GM23338 (cell line): ENCODE data around the gene MINPP1. TPM values are rescaled to one million over a fixed set of nuclear protein-coding genes. Genes with fewer than 3 reads are reported as not detected.
"Not testable (repeated sequence)": the region's sequence is repeated elsewhere in the genome, so short reads cannot be mapped to it uniquely, and the experiment has no call there.

ENCODE experiments used
- ATAC-seq: fragments of 200-7000 bp; cut with Tn5 transposase; 3 replicates; pipeline ENCODE4 v1.9.1; 2020
- DNase-seq: peaks from one replicate; pipeline ENCODE4 v3.0.0-alpha.2; 2015; ENCODE audit warnings: low spot score
- H2AFZ ChIP-seq: fragments of 200-600 bp; sonication (generic); 2 replicates; pipeline ENCODE4 v1.8.0; 2016; ENCODE audit warnings: antibody characterized with exemption, mild to moderate bottlenecking, moderate library complexity
- H3F3A ChIP-seq: fragments of 200-600 bp; sonication (generic); replicated peaks from 2 replicates; pipeline ENCODE4 v1.8.0; 2017; ENCODE audit warnings: antibody characterized with exemption, mixed run types, low read depth
- H3K27ac ChIP-seq: fragments of 200-600 bp; sonication (generic); 2 replicates; pipeline ENCODE4 v1.6.1; 2016; ENCODE audit warnings: low read depth
- H3K27me3 ChIP-seq: fragments of 200-600 bp; sonication (generic); 2 replicates; pipeline ENCODE4 v1.8.0; 2016; ENCODE audit warnings: mild to moderate bottlenecking, mixed run types, moderate library complexity; ENCODE audit not compliant: insufficient read depth
- H3K36me3 ChIP-seq: fragments of 200-600 bp; sonication (generic); 2 replicates; pipeline ENCODE4 v1.8.0; 2016; ENCODE audit warnings: mild to moderate bottlenecking; ENCODE audit not compliant: insufficient read depth
- H3K4me1 ChIP-seq: fragments of 200-600 bp; sonication (generic); 2 replicates; pipeline ENCODE4 v1.8.0; 2016; ENCODE audit warnings: mild to moderate bottlenecking, moderate library complexity; ENCODE audit not compliant: insufficient read depth
- H3K4me2 ChIP-seq: fragments of 200-600 bp; sonication (generic); 2 replicates; pipeline ENCODE4 v1.7.1; 2017; ENCODE audit warnings: mixed run types
- H3K4me3 ChIP-seq: fragments of 200-600 bp; sonication (generic); 2 replicates; pipeline ENCODE4 v1.6.1; 2016; ENCODE audit warnings: mixed run types
- H3K79me2 ChIP-seq: fragments of 200-600 bp; sonication (generic); replicated peaks from 2 replicates; pipeline ENCODE4 v1.8.0; 2017; ENCODE audit warnings: mild to moderate bottlenecking; ENCODE audit not compliant: insufficient read depth
- H3K9me2 ChIP-seq: fragments of 200-600 bp; sonication (generic); 2 replicates; pipeline ENCODE4 v1.8.0; 2017; ENCODE audit not compliant: insufficient read depth
- H4K20me1 ChIP-seq: fragments of 200-600 bp; sonication (generic); replicated peaks from 2 replicates; pipeline ENCODE4 v1.8.0; 2017; ENCODE audit warnings: mild to moderate bottlenecking; ENCODE audit not compliant: insufficient read depth
- H3K27ac Mint-ChIP-seq: 2 replicates; pipeline ENCODE4 v1.8.0; 2020; ENCODE audit warnings: inconsistent platforms, mild to moderate bottlenecking, moderate library complexity, mixed read lengths
- H3K27me3 Mint-ChIP-seq: 3 replicates; pipeline ENCODE4 v1.8.0; 2022; ENCODE audit warnings: low read depth, mild to moderate bottlenecking, moderate library complexity, mixed read lengths, inconsistent platforms; ENCODE audit not compliant: insufficient read depth, poor library complexity
- H3K36me3 Mint-ChIP-seq: 3 replicates; pipeline ENCODE4 v1.8.0; 2021; ENCODE audit warnings: low read depth, mild to moderate bottlenecking, inconsistent platforms, moderate library complexity, mixed read lengths
- H3K4me1 Mint-ChIP-seq: 3 replicates; pipeline ENCODE4 v1.8.0; 2020; ENCODE audit warnings: mild to moderate bottlenecking, inconsistent platforms, mixed read lengths
- H3K4me3 Mint-ChIP-seq: 3 replicates; pipeline ENCODE4 v1.8.0; 2021; ENCODE audit warnings: moderate library complexity, mild to moderate bottlenecking, inconsistent platforms, mixed read lengths
- H3K9me3 Mint-ChIP-seq: 3 replicates; pipeline ENCODE4 v1.8.0; 2020; ENCODE audit warnings: moderate library complexity, mild to moderate bottlenecking, inconsistent platforms, mixed read lengths
- polyA plus RNA-seq: library from polyadenylated mRNA; unstranded; fragments of >200 nt; fragmentation: Nextera tagmentation; extraction: Ambion mirVana; gene quantifications from 2 replicates; pipeline ENCODE4 v1.2.1, GENCODE V29; 2016
- total RNA-seq: library from RNA; depleted of rRNA; stranded (reverse); fragments of >200 nt; shearing (Covaris generic); gene quantifications from 2 replicates; pipeline ENCODE4 v1.2.3, GENCODE V29; 2014

MINPP1 gene
- total and polyA plus RNA-seq, 2 experiments from 2014 or later: 27.0 to 39.3 TPM

GRCh38 chr10:87456586-87457220, 48.0 kb upstream of the MINPP1 start:
- not testable (repeated sequence) for H3K36me3 ChIP-seq, H3K4me3 ChIP-seq, H3K4me1 Mint-ChIP-seq, H3K27ac Mint-ChIP-seq, H3K4me2 ChIP-seq, H3K27ac ChIP-seq, H3K36me3 Mint-ChIP-seq, H4K20me1 ChIP-seq, H3K79me2 ChIP-seq, H2AFZ ChIP-seq, DNase-seq, H3K9me2 ChIP-seq, H3K4me1 ChIP-seq, H3F3A ChIP-seq, H3K4me3 Mint-ChIP-seq, H3K27me3 ChIP-seq, H3K9me3 Mint-ChIP-seq, H3K27me3 Mint-ChIP-seq
- ATAC-seq: peak; percentile 98

DNA sequence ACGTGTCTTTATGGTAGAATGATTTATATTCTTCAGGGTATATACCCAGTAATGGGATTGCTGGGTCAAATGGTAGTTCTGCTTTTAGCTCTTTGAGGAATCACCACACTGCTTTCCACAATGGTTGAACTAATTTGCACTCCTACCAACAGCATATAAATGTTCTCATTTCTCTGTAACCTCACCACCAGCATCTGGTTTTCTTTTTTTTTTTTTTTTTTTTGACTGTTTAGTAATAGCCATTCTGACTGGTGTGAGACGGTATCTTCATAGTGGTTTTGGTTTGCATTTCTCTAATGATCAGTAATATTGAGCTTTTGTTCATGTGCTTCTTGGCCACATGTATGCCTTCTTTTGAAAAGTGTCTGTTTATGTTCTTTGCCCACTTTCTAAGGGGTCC, 42.9 kb upstream of the MINPP1 start:
- ATAC-seq, H3K4me2 ChIP-seq, H3K4me3 ChIP-seq, H4K20me1 ChIP-seq, H3K36me3 Mint-ChIP-seq, H3K4me1 ChIP-seq, H3K36me3 ChIP-seq, H3K4me3 Mint-ChIP-seq, H3K9me3 Mint-ChIP-seq, H3K9me2 ChIP-seq, H3K4me1 Mint-ChIP-seq, H3K79me2 ChIP-seq, H3K27ac Mint-ChIP-seq, H3K27me3 ChIP-seq, DNase-seq, H3K27ac ChIP-seq, H3K27me3 Mint-ChIP-seq, H3F3A ChIP-seq, H2AFZ ChIP-seq: not testable (repeated sequence)

DNA sequence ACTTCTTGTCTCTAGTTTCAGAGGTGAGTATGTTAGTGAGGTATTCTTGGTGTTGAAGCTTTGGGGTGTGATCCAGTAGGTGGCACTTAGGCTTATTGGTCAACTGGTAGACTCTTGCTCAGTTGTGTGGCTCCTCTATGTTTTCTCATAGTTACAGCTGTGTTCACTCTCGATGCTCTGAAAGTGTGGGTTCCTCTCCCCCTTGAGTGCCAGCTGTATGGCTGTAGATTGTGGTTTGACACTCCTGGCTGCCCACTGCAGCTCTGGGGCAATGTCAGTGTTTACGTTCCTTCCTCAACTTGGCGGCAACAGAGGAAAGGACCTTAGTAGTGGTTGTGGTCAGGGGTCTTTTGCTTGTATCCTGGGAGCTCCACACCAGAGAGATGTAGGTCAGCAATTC, 37.8 kb upstream of the MINPP1 start:
- H3K4me2 ChIP-seq, H3K4me3 Mint-ChIP-seq, H3K36me3 Mint-ChIP-seq, H2AFZ ChIP-seq, H3K36me3 ChIP-seq, H3K4me1 Mint-ChIP-seq, H3K27ac ChIP-seq, H3K9me2 ChIP-seq, H3K4me1 ChIP-seq, H3K27ac Mint-ChIP-seq, H3K4me3 ChIP-seq, DNase-seq, H3K27me3 Mint-ChIP-seq, H3K9me3 Mint-ChIP-seq, H3K79me2 ChIP-seq, ATAC-seq, H3F3A ChIP-seq, H4K20me1 ChIP-seq, H3K27me3 ChIP-seq: not testable (repeated sequence)

DNA sequence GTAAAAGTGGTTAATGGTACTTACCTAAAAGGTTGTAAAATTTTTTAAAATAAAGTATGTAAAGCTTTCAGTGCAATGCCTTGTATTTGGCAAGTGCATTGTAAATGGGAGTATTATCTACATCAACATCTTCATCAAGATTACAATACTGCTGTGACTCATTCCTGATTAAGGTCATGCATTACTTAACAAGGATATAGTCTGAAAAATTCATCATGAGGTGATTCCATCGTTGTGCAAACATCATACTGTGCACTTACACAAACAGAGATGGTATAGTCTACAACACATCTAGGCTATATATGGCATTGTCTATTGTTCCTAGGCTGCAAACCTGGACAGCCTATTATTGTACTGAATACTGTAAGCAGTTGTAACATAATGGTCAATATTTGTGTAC, 16.0 kb upstream of the MINPP1 start:
- not testable (repeated sequence) for H3K9me3 Mint-ChIP-seq, ATAC-seq, H3K4me1 Mint-ChIP-seq, H3F3A ChIP-seq, H3K27ac Mint-ChIP-seq, H3K4me3 Mint-ChIP-seq, H3K27ac ChIP-seq, DNase-seq, H3K4me3 ChIP-seq, H3K27me3 Mint-ChIP-seq, H4K20me1 ChIP-seq, H3K36me3 Mint-ChIP-seq, H3K9me2 ChIP-seq, H3K36me3 ChIP-seq, H3K27me3 ChIP-seq, H3K4me1 ChIP-seq, H3K4me2 ChIP-seq, H3K79me2 ChIP-seq, H2AFZ ChIP-seq

DNA sequence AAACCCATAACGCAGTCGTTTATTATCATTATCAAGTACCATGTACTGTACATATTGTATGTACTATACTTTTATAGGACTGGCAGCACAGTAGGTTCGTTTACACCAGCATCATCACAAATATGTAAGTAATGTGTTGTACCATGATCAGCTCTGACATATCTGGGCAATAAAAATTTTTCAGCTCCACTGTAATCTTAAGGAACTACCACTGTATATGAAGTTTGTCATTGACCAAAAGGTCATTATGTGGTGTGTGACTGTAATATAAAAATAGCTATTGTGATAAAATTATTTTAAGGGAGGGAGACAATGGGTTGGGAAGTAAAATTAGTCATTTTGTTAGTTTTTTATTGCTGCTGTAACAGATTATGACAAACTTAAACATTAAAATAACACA, 14.4 kb upstream of the MINPP1 start:
- not testable (repeated sequence) for H3K4me1 Mint-ChIP-seq, DNase-seq, H3K27ac ChIP-seq, H3K4me3 ChIP-seq, H2AFZ ChIP-seq, H3K4me1 ChIP-seq, H3F3A ChIP-seq, H3K4me3 Mint-ChIP-seq, H3K4me2 ChIP-seq, H3K27ac Mint-ChIP-seq, H3K27me3 Mint-ChIP-seq, H3K79me2 ChIP-seq, H3K27me3 ChIP-seq, H3K36me3 ChIP-seq, ATAC-seq, H3K9me2 ChIP-seq, H4K20me1 ChIP-seq, H3K9me3 Mint-ChIP-seq, H3K36me3 Mint-ChIP-seq

DNA sequence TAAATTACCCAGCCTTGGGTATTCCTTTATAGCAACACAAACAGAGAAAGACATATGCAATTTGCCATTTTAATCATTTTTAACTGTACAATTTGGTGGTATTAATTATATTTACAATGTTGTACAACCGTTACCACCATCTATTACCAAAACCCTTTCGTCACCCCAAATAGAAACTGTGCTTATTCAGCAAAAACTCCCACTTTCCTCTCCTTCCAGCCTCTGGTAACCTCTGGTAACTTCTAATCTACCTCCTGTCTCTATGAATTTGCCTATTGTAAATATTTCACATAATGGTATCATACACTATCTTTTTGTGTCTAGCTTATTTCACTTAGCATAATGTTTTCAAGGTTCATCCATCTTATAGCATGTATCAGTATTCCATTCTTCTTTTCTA, 12.2 kb upstream of the MINPP1 start:
- not testable (repeated sequence) for DNase-seq, H3K27ac Mint-ChIP-seq, ATAC-seq, H3K4me2 ChIP-seq, H3K9me2 ChIP-seq, H3K4me1 Mint-ChIP-seq, H3K9me3 Mint-ChIP-seq, H4K20me1 ChIP-seq, H3K27me3 Mint-ChIP-seq, H3K36me3 Mint-ChIP-seq, H2AFZ ChIP-seq, H3K4me1 ChIP-seq, H3K27me3 ChIP-seq, H3K4me3 ChIP-seq, H3K36me3 ChIP-seq, H3K4me3 Mint-ChIP-seq, H3K27ac ChIP-seq, H3F3A ChIP-seq, H3K79me2 ChIP-seq

GRCh38 chr10:87495446-87495845, 9.2 kb upstream of the MINPP1 start:
- H3F3A ChIP-seq, H3K27me3 ChIP-seq, H3K4me1 ChIP-seq, H3K4me3 ChIP-seq, H3K4me1 Mint-ChIP-seq, H3K79me2 ChIP-seq, H3K27me3 Mint-ChIP-seq, H3K4me2 ChIP-seq, DNase-seq, H3K9me2 ChIP-seq, H3K36me3 ChIP-seq, H3K36me3 Mint-ChIP-seq, H3K27ac ChIP-seq, H3K27ac Mint-ChIP-seq, H3K4me3 Mint-ChIP-seq, H3K9me3 Mint-ChIP-seq, ATAC-seq, H4K20me1 ChIP-seq, H2AFZ ChIP-seq: not testable (repeated sequence)
